Inflammatory macrophage treated with lipopolysaccharide for 4 hours (primary cell): ENCODE data around the gene FASLG.

Experiments
- DNase-seq: peaks from one replicate; pipeline ENCODE4 v3.0.0-alpha.2; 2020

The FASLG gene

DNA sequence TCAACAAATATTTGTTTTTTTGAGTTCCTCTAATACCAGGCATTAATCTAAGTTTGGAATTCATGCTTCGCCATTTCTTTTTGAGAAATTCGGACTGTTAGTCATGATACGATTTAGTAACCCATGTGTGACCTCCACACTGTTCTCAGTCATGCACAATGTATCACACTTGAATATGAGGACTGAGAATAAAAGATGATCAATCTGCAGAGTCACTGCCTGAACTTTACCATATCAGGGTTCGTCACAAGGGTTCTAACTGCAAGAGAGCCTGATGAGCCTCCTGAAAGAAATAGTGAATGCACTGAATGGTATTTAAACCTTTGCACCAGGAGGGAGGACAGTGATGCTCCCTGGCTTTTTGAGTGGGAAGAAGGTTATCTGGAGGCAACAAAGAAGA, 10.9 kb upstream of the FASLG start:
- DNase-seq = no peak

DNA sequence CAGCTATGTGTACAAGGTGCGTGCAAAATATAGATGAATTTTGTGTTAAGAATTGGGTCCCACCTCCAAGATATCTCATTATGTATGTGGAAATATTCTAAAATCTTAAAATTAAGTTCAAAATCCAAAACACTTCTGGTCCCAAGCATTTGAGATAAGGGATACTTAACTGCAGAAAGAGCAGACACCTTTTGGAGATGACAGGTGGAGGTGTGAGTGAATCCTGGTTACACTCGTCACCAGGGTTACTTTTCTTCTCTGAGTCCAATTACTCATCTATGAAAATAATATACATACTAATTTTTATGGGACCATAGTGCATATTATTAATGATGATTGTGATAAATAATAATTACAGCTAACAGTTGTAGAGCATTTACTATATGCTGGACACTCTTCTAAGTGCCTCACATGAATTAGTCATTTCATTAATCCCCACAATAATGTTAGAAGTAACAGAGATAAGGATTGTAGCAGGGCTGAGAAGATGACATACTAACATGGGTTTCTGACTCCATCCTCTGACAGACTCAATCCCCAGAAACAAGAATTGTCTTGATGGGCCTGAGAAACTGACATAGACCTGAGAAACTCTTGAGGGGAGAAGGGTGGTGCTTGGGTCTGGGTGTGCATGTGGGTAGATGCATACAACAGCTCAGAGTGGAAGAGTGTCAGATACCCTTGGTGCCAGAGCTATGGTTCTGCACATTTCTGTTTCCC, 8.3 kb upstream of the FASLG start:
- no peak for DNase-seq

DNA sequence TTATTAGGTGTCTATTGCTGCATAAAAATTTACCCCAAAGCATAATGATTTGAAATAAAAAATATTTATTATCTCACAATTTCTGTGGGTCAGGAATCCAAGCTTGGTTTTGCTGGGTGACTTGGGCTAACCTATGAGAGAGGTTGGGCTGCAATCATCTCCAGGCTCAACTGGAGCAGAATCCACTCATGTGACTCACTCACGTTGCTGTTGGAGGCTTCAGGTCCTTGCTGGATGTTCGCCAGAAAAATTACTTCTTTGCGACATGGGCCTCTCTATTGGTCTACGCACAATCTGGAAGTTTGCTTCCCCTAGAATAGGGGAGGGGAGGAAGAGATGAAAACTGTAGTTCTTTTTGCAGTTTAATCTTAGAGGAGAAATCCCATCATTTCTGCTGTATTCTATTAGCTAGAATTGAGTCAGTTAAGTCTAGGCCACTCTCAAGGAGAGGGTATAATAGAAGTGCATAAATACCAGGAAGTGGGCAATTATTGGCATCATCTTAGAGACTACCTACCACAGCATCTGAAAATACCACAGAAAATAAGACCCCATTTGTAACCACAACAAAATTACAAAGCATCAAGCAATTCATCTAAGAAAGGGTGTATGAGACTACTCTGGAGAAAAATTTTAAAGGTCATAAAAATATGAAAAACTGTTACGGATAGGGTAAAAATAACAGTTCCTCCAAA, 5.7 kb upstream of the FASLG start:
- no peak for DNase-seq

DNA sequence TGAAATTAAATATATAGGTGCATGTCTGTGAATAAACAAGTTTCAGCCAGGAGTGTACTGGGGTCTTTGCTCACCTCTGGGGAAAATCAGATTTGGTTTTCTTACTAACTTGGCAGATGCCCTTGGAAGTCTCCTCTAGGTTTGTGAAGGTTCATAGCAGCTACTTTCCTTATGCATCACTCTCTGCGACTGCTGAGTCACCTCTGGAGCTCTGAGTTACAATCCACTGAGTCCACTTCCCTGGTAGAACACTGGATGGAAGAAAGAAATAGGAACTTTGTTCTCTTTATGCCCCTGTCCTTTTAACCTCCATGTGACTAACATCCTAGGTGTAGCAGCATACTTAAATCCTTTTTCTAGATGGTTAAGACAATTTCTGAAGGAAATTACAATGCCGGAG, 4.4 kb upstream of the FASLG start:
- peak; percentile 7 for DNase-seq

DNA sequence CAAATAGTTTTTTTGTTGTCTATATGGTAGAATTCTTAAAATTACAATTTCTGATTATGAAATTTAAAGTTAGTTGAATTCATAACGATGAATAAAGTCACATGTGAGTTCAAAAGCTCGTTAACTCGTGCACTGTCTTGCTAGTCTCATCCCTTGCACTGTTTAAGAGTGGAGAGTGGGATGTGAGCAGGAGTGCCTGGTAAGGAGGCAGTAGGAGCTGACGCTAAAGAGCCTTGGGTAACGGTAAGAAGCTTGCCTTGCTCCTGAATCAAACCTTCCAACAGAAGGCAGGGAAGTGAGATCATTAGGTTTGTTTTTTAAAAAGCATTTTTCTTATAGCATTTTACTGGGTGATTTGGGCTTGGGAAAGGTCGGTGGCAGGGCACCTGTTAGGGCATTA, 2.3 kb upstream of the FASLG start:
- DNase-seq = no peak

DNA sequence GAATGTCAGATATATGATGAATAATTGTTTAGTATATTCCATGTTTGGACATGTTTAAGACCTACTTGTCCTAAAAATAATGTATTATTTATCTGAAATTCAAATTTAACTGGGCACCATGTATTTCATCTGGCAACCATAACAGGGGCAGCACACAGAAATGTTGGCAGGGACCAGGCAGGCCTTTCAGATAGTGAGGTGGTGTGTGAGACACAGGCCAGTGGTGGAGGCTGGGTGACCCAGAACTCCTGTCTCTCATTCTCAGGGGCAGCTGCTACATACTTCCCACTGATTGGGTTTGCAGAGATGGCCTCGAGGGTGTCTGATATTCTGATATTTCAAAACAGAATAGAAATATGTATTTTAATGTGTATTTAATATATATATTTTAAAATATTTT, 1.3 kb upstream of the FASLG start:
- DNase-seq = no peak

DNA sequence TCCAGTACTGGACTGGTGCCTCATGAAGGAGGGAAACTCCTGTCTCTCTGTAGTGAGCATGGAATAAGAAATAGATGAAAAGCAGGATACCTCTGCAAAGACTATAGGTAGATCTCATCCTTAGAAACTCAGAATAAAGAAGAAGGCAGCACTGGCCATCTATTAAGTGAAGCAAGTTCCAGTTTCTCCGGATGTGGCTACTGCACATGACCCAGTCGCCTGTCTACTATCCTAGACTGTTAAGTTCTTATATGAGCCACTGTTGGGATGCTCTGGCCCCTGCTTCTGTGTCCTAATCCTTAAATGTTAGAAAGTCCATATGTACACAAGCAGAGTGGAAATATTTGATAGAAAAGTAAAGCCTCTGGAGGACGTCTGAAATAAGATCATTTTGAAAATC, 2.2 kb downstream of the FASLG start:
- peak; percentile 13 for DNase-seq

DNA sequence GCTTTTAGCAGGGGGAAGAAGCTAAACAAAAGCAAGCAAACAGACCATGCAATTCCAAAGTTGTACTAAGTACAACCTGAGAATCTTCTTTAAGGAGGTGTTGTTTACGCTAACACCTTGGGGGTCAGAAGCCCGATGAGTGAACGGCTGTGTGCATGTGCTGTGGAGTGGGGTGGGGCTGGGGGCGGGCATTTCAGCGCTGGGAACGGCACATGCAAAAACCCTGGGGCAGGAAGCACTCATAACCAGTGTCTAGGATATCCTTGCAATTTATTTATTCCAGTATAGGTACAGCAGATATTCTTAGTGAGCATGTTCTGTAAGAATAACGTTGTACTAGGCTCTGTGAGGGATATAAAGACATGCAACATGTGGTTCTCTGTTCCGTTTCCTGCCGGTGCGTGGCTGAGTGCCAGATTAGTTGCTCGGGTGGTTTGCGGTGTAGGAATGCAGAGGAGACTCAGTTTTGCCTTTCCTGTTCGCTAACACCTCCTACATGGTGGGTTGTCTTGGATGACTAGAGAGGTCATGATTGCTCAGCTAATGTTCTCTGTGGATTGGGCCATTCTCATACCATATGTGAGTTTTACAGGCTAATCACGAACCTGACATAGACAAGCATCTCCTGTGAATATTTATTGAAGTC, 3.7 kb downstream of the FASLG start:
- DNase-seq = peak; percentile 50

DNA sequence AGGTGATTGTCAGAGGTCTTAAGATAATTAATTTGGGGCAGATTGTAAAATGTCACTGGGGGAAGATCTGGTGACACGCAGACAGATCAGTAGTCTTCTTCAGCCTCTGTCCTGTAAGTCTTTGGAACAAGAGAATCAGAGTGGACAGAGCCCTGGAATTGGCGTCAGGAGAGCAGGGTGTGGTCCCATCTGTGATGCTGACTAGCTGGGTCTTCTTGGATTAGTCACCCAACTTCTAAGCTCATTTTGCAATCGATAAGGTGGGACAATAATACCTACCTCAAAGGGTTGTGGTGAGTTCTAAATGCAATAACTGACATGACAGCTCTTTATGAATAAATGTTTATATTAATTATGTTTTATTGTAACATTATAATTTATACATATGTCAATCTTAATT, 4.8 kb downstream of the FASLG start:
- peak; percentile 3 for DNase-seq

DNA sequence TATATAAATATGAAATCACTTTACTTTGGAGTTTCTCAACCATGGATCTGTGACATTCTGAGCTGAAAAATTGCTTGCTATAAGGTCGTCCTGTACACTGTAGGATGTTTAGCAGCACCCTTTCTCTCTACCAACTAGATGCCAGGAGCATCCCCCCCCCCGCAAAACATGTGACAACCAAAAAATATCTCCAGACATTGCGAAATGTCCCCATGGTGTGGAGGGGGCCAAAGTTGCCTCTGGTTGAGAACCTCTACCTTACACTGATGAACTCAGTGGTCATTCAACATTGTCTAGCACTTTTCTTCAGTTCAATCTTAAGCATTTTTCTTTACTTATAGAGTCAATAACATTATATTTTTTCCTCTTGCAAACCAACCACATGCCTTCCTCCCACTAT, 9.2 kb downstream of the FASLG start:
- no peak for DNase-seq

DNA sequence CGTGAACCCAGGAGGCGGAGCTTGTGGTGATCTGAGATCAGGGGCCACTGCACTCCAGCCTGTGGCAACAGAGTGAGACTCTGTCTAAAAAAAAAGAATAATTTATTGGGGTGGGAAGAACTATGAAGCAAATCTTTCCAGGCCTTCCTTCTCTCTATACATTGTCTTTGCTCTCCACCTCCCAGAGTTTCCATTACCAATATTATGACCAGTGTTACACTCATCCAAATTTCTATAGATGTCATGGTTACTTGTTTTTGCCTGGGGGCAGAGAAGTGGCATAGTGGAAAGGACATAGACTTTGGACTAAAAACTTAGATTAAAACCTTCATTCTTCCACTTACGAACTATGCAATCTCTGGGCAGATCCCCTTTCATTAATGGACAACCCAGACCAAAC, 10.1 kb downstream of the FASLG start:
- DNase-seq = no peak

DNA sequence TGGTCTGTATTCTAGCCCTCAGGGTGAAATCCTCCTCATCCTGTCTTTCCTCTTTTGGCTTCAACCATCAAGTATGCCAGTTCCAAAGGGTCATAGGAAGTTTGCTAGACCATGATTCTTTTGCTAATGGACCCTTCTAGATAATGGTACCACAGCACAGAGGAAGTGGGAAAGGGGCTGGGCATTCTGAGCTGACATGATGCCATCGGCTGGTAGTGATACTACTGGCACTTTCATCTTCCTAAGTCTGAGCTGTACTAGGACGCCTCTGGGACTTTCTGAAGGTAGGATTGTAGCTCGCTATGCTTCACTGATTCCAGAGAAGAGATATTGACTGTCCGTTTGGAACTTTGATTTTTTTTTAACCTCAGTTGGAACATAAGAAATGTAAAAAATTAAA, 11.4 kb downstream of the FASLG start:
- no peak for DNase-seq

DNA sequence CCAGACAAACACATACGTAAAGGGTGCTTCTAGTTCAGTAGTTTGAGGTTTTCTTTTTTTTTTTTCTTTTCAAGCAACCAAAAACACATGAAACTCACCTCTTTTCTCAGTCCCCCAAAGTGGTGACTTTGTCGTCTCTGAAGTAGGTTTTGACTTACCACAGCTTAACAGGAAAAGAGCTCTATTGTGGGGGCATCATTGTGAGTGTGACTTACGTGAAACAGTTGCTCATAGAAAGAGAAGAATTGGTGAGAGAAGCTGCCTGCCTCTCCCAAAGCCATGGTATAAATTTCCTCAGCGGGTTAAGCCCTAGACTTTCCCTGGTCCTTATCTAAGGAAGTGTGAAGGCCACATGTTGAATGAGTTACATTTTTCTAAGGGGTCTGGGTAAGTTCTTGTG, 11.9 kb downstream of the FASLG start:
- DNase-seq = no peak

DNA sequence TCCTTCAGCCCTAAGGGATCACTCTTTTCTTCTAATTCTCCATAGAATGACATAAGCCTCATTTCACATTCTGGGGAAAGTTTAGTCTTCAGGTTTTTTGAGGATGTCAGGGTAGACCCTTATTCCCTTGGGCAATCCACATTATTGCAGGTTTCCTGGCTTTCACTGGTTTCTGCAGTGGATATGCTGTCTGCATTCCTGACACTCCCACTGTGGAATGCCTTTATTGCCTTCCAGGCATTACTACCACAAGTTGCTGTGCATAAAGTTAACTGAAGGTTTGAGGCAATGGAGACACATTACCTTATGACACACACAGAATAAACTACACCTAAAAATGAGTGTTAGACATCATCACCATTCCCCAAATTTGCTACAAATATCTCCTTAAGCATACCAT, 12.7 kb downstream of the FASLG start:
- no peak for DNase-seq

DNA sequence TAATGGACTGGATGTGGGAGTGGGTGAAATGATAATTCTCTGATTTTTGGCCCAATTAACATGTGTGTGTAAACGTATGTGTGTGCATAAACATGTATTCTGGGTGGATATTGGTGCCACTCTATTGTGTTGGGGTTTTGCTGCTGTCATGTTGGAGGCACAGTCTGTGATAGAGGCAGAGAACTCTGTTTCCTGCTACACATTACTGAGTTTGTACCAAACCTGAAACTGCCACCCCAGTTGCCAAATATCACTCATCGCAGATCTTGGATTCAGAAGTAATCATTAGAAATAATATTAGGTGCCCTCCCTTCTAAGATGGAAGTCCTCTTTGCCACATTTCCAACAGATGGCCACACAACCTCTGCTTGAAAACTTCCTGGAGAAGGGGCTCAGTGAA, 13.8 kb downstream of the FASLG start:
- DNase-seq = no peak

DNA sequence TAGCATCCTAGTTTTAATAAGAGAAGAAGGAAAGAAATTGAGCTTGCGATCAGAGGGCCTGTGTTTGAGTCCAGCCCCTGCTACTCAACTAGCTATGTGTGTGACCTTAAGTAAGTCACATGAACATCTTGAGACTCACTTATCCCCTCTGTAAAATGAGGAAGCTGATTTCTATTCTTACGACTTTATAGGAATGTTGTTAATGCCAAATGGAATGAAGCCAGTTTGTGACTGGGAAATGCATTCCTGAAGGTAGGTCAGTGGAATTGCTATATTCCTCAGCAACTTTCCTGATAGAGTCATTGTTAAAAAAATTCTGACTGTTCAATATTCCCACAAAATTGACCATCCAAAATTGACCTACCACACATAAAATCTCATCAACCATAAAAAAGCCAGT, 14.9 kb downstream of the FASLG start:
- DNase-seq = no peak

DNA sequence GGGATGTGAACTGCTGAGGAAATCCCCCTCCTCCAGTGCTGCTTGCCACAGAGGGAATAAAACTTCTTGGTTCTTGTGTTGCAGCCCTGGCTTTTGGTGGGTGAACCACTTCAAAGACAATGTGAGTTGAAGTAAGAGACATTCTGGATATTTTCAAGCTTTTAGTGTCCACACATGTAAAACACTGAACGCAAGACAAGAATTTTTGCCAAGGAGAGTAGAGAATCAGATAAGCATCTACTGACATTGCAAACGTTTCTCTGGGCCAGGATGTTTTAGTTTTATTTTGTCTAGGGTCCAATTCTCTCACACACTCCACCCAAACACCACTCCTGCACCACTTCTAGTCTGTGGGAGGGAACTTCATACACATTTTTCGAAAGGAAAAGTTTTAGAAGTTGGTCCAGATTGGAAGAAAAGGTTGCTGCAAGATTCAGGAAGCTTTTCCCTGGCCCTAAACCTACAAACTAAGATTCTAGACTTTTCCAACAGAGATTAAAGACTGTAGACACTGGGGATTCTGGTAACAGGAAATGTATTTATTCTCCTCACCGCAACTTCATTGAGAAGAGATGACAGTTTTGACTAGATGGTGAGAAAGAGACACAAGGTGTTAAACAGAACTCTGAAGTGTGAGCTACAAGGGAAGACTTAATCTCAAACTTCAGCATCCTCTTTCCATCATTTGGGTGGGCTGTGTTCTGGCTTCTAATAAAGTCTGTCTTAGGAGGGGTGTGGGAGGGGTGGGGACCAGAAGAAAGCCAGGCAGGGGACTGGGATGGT, 16.1 kb downstream of the FASLG start:
- no peak for DNase-seq

DNA sequence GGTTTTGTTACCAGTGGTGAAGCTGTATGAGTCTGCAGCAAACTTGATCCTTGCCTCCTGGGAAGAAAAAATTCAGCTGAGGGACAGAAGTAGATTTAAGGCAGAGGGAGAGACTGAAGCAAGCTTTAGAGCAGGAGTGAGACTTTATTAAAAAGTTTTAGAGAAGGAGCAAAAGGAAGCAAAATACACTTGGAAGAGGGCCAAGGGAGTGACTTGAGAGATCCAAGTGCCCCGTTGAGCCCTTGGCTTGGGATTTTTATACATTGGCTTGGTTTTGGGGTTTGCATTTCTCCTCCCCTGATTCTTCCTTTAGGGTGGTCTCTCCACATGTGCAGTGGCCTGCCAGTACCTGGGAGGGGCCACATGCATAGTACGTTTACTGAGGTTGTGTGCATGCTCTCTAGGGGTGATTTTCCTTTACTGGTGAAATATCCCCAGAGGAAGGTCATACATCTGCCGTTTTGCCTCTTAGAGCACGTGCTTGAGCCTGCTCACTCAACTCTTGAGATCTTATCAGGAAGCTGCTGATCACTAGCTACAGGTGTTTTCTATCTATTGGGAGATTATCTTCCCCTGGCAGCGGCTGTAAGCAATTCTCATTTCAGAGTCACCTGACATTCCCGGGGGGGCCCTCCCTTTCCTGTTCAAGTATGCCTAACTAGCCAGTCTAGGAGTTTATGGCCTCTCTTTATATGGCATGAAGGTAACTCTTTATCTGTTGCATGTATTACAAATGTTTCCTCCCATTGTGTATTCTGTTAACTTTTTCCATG, 20.3 kb downstream of the FASLG start:
- no peak for DNase-seq

DNA sequence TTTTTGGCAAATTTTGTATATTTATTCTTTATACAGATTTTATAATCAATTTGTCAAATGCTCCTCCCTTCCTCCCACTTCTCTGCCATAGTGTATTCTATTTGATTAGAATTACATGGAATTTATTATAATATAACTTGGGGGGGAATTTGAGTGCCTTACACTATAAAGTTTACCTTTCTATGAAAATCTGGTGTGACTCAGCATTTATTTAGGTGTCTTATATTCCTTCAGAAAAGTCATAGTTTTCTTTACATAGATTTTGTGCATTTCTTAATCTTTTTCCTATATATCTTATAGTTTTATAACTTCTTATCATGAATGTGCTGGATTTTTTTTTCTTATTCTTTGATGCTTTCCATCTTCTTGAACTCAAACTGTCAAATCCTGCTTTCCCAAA, 21.3 kb downstream of the FASLG start:
- DNase-seq = no peak

DNA sequence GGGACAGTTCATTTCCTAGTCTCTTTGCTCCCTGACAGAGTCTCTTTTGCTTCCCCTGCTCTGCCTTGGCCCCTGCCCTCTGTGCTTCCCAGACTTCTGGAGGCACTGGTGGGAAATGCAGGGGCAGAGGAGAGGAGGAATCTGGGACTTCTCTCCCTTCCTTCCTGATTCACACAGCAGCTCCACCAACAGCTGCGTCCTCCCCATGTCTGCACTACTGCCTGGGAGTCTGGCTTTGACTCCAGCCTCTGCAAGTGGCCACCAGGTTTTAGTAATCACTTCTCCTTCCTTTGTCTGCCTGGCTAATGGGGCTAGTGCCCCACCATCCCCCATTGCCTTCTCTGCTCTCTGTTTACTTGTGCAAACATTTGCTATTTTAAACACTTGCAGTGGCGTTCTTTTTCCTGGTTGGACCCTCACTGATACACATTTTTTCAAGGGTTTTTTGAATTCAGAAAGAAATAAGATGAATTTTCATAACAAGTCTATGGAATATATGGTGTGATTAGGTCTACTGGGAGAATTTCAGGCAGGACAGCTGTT, 21.9 kb downstream of the FASLG start:
- DNase-seq = no peak

DNA sequence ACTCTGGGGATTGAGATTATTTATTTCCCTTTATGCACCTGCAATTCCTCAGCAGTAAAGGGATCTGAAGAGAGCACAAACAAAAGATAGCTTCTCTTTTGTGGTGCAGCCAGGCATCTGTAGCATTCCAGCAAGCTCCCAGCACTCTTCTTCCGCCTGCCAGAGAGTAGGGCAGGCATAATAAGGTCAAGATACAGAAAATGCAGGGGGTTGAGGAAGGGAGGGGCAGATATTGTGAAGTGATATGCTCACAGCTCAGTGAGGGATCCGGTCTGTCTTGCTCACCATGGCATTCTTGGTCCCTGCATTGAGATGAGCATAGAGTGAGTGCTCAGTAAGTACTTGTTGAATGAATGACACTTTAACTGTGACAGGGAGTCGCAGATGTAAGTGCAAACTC, 23.9 kb downstream of the FASLG start:
- no peak for DNase-seq

DNA sequence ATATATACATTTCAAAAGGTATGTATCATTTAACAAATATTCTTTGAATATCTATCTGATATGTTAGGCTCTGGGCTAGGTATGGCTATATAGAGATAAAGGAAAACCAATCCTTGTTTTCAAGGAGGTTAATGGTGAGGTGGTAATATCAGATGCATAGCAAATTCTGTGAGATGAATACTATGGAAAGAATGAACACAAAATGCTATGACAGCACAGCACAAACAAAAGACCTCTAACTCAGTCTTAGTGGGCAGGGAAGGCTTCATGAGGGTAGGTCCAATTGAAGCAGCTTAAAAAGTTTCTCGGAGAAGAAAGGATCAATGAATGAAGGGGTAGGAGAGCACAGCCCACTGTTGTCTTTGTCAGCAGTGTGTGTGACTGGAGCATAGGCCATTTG, 27.2 kb downstream of the FASLG start:
- DNase-seq = no peak
